Measurements from ENCODE around the gene CCDC9. TPM values are rescaled to one million over a fixed set of nuclear protein-coding genes. Genes with fewer than 3 reads are reported as not detected.

The CCDC9 gene
- total and polyA plus RNA-seq, 4 donors: 1.4 to 8.1 (median 5.4) TPM

DNA sequence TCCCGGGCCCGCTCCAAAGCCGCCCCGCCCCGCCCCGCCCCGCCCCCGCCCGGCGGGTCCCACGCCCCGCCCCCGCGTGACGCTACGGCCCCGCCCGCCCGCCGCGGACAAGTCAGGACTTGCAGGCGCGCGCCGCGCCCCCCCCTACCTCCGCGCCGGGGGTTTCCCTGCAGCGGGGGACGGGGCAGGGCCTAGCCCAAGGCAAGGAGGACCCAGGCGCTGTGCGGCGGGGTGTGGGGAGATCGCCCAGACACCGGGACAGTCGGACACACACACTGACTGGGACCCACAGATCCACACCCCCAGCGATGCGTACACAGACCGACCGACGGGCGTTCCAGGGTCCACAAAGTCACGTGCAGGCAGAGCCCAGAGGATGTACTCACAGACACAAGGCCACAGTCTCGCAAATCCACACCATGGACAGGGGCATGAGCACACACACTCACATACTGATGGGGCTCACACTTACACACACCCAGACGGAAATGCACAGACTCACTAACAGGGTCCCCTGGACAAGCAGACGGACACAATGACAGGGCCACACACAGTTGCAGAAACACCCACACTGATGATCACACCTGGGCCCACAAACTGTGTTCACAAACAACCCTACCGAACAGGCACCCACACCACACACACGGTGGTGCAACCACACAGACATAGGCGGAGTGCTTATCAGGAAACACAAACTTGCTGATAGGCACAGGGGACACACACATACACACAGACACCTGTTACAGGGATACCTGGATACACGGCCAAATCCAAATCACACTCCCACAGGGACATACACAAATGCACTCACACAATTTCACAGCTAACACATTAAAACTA is 24.9 kb upstream of the CCDC9 start:
- no peaks in the 10 kb centered on the region for H3K27me3 ChIP-seq (ENCODE audit: control insufficient read depth in 4 of 4, insufficient read depth in 4 of 4, low read length in 3 of 4)
- TF ChIP-seq HNF4A (conservative IDR thresholded peaks at IDR 0.05) (peak; percentile 44 to 61), SP1 (IDR thresholded peaks at IDR 0.05) (peak; percentile 49), NR2F2 (IDR thresholded peaks at IDR 0.05) (no peak), REST (IDR thresholded peaks at IDR 0.05) (peak; percentile 74), FOXA1 (IDR thresholded peaks at IDR 0.05) (no peak)
- TF ChIP-seq, protein P1, sequence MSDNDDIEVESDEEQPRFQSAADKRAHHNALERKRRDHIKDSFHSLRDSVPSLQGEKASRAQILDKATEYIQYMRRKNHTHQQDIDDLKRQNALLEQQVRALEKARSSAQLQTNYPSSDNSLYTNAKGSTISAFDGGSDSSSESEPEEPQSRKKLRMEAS (IDR thresholded peaks at IDR 0.05): no peak
- peak overlapping the region in 1 of 2 donors; percentile 36 for H3K9ac ChIP-seq (ENCODE audit: low read depth in 1 of 2, low read length in 2 of 2)
- peak overlapping the region; percentile 45 to 90 (median 63) for H3K4me3 ChIP-seq (ENCODE audit: low read depth in 1 of 3, low read length in 3 of 3)
- peak overlapping the region; percentile 32 to 73 for H3K27ac ChIP-seq (ENCODE audit: low read depth in 1 of 2, low read length in 2 of 2)
- peaks cover 9 to 42% (median 26%) of the 10 kb centered on the region in 4 donors for H3K4me1 ChIP-seq (ENCODE audit: control insufficient read depth in 4 of 4, insufficient read depth in 4 of 4, low read length in 3 of 4)
- H3K36me3 ChIP-seq (ENCODE audit: control insufficient read depth in 4 of 4, insufficient read depth in 3 of 4, low read depth in 1 of 4, low read length in 3 of 4): no peaks in the 10 kb centered on the region
- WGBS: 7% methylated on average over 51 of the region's 51 CpGs
- no peaks in the 10 kb centered on the region for H3K9me3 ChIP-seq (ENCODE audit: control insufficient read depth in 4 of 4, low read length in 3 of 4)
- DNase-seq (ENCODE audit: low spot score): peak; percentile 91

DNA sequence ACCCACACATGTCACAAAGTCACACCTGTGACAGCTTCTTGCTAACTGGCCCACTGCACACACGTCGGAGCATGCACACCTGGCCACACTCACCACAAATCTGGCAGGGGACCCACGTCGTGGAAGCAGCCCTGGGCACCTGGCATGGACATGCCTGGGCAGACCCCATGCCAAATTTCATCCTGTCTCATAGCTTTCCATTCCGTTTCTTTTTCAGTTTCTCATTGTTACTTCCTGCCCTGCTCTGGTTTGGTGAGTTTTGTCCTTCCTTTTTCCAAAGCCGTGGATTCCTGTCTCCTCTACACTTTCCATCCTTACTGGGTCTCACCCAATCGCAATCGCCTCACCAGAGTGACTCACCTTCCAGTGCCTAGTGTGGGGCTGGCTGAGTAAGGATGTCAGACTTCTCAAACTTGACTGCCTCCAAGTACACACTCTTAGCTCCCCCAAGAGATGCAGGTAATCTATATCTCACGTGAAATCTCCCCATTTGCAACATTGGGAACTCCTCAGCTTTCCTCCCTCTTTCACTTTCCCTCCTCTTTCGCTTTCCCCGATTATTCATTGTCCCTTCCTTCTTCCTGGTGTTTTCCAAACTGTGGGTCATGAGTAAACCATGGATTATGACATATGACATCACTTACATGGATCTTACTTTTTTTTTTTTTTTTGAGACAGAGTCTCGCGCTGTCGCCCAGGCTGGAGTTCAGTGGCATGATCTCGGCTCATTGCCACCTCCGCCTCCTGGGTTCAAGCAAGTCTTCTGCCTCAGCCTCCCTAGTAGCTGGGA is 23.7 kb upstream of the CCDC9 start:
- Histone ChIP-seq H3K9ac (ENCODE audit: low read depth in 1 of 2, low read length in 2 of 2) (no peak overlapping the region), H3K27me3 (ENCODE audit: control insufficient read depth in 4 of 4, insufficient read depth in 4 of 4, low read length in 3 of 4) (no peaks in the 10 kb centered on the region), H3K4me3 (ENCODE audit: low read depth in 1 of 3, low read length in 3 of 3) (no peak overlapping the region), H3K27ac (ENCODE audit: low read depth in 1 of 2, low read length in 2 of 2) (peak overlapping the region in 1 of 2 donors; percentile 34), H3K4me1 (ENCODE audit: control insufficient read depth in 4 of 4, insufficient read depth in 4 of 4, low read length in 3 of 4) (peaks cover 5 to 31% (median 18%) of the 10 kb centered on the region in 4 donors), H3K9me3 (ENCODE audit: control insufficient read depth in 4 of 4, low read length in 3 of 4) (no peaks in the 10 kb centered on the region), H3K36me3 (ENCODE audit: control insufficient read depth in 4 of 4, insufficient read depth in 3 of 4, low read depth in 1 of 4, low read length in 3 of 4) (no peaks in the 10 kb centered on the region)
- DNase-seq (ENCODE audit: low spot score): no peak
- TF ChIP-seq HNF4A (conservative IDR thresholded peaks at IDR 0.05) (no peak), FOXA2 (IDR thresholded peaks at IDR 0.05) (no peak), EGR1 (IDR thresholded peaks at IDR 0.05; ENCODE audit: low read depth in 2 of 2) (no peak), NR2F2 (IDR thresholded peaks at IDR 0.05) (no peak), SP1 (IDR thresholded peaks at IDR 0.05) (no peak), RXRA (IDR thresholded peaks at IDR 0.05) (no peak), YY1 (IDR thresholded peaks at IDR 0.05) (no peak), JUND (IDR thresholded peaks at IDR 0.05) (no peak), ATF3 (IDR thresholded peaks at IDR 0.05) (no peak), RAD21 (IDR thresholded peaks at IDR 0.05) (no peak), GABPA (IDR thresholded peaks at IDR 0.05 in 1 of 2, conservative IDR thresholded peaks at IDR 0.05 in 1 of 2) (no peak)
- TF ChIP-seq, protein P2, sequence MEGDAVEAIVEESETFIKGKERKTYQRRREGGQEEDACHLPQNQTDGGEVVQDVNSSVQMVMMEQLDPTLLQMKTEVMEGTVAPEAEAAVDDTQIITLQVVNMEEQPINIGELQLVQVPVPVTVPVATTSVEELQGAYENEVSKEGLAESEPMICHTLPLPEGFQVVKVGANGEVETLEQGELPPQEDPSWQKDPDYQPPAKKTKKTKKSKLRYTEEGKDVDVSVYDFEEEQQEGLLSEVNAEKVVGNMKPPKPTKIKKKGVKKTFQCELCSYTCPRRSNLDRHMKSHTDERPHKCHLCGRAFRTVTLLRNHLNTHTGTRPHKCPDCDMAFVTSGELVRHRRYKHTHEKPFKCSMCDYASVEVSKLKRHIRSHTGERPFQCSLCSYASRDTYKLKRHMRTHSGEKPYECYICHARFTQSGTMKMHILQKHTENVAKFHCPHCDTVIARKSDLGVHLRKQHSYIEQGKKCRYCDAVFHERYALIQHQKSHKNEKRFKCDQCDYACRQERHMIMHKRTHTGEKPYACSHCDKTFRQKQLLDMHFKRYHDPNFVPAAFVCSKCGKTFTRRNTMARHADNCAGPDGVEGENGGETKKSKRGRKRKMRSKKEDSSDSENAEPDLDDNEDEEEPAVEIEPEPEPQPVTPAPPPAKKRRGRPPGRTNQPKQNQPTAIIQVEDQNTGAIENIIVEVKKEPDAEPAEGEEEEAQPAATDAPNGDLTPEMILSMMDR (IDR thresholded peaks at IDR 0.05; ENCODE audit: low read depth, low read length, missing input control): no peak
- TF ChIP-seq, protein P1 (IDR thresholded peaks at IDR 0.05): no peak
- WGBS: 60% methylated on average over 16 of the region's 16 CpGs
